HG03442 (cell line): ENCODE results near the gene PDPK1.
"Not testable (repeated sequence)": the region's sequence is repeated elsewhere in the genome, so short reads cannot be mapped to it uniquely, and the experiment has no call there.

Experiments
- ATAC-seq: cut with Tn5 transposase; IDR thresholded peaks from one replicate; pipeline ENCODE4 v1.9.1; 2021; ENCODE audit warnings: mild to moderate bottlenecking, moderate library complexity; ENCODE audit not compliant: unreplicated experiment

The PDPK1 gene

GRCh38 chr16:2520784-2521531 lies 16.9 kb upstream of the PDPK1 start:
- no peak for ATAC-seq

- no peak for ATAC-seq
These were observed 14.0 kb upstream of the PDPK1 start for GRCh38 chr16:2523801-2524231.

DNA sequence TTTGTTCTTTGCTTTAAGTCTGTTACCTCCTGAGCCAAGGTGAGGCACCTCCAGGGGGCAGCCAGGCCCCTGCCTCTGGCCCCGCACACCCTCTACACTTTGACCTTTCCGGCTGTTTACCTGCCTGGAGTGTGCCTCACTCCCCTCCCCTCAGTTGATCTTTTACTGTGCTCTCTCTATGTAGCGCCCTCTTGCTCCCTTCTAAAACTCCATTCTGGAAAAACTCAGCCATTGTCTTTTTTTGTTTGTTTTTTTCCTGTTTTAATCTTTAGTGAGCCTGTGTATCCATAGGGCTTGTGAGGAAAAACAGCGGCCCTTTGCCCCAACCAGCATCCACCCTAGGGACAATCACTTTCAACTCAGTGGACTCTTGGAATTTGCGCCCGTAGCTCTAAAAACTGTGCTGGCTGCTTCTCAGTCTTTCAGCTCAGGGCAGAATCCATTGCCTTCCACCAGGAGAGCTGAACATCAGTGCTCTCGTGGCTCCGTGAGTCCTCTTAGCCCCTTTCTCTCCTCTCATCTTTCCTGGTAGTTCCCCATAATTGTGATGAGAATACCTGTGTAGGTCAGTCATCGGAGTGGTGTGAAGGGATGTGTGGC lies 13.4 kb upstream of the PDPK1 start:
- no peak for ATAC-seq

- no peak for ATAC-seq
These were observed 11.7 kb upstream of the PDPK1 start for GRCh38 chr16:2526135-2526534.

- ATAC-seq: no peak
These were observed 10.6 kb upstream of the PDPK1 start for GRCh38 chr16:2527071-2527783.

GRCh38 chr16:2527784-2528100 lies 10.1 kb upstream of the PDPK1 start:
- no peak for ATAC-seq

GRCh38 chr16:2528161-2529060 lies 9.4 kb upstream of the PDPK1 start:
- ATAC-seq: no peak

GRCh38 chr16:2529061-2529931 lies 8.5 kb upstream of the PDPK1 start:
- no peak for ATAC-seq

GRCh38 chr16:2529961-2530628 lies 7.7 kb upstream of the PDPK1 start:
- ATAC-seq: no peak

DNA sequence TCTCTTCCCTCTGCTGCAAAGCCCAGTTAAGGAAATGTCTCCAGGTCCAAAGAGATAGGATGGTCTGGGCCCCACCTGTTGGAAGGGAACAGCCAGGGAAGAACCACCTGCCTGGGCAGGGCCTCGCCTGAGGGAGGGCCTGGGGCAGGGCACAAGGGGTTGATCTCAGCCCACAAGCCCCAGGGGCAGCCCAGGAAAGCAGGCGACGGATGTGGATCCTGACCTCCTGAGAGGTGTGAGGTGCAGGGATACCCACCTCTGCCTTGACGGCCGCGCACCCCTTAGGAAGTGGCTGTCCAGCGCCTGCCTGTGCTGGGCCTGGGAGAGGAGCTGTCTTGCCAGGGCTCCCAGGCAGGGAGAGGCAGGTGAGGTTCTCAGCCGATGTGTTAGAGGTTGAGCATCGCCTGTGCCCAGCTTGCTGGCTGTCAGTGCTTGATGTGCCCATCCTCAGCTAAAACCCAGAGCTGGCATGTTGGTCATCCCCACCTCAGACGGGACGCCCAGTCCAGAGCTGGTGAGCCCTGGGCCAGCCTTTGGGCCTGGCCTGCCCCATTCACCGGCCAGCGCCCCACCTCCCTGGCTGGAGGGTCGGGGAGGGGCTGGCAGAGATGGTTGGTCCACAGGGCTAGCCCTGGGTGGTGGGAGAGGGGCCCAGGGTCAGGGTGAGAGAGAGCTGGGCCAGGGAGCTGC lies 7.0 kb upstream of the PDPK1 start:
- ATAC-seq: no peak

GRCh38 chr16:2531371-2531695 lies 6.5 kb upstream of the PDPK1 start, which contains the start of gene CEMP1:
Gene CEMP1, minus strand, starts transcription at chr16:2531408. Its CDS starts 335 bp downstream, at chr16:2531073.
- no peak for ATAC-seq

DNA sequence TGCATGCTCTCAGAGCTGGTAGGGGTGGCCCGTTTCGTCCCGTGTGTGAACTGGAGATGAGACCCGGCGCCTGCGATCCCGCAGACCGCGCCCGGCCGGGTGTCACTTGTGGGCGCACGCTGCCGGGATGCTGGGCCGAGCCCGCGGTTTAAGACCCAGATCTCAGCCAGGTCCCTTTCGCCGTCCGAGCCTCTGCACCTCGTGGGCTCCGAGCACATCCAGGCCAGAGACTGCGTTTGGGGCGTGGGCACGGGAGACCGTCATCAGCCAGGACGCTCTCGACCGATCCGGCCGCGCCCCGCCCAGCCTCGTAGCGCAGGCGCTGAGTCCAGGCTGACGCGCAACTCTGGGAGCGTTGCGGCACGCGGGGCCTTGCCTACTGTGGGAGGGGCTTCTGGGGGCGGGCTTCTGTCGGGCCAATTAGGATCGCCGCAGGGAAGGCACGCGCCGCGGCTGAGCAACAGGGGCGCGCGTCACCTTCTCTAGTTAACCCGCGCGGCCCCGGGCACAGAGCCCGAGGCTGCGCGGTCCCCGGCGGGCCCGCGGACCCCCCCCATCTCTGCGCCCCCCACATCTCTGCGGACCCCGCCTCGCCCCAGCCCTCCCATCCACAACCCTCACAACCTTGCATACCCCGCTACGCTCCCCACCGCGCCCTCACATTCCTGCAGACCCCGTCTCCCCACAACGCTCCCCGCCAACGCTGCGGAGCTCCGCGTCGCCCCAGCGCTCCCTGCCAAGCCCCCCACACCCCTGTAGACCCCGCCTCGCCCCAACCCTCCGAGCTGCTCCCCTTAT lies 5.9 kb upstream of the PDPK1 start:
- peak; percentile 80 for ATAC-seq

- no peak for ATAC-seq
These were observed 5.2 kb upstream of the PDPK1 start for GRCh38 chr16:2532494-2533141.

- not testable (repeated sequence) for ATAC-seq
These were observed 4.6 kb upstream of the PDPK1 start for GRCh38 chr16:2533142-2533755.

- ATAC-seq: no peak
These were observed 3.9 kb upstream of the PDPK1 start for GRCh38 chr16:2533912-2534311.

DNA sequence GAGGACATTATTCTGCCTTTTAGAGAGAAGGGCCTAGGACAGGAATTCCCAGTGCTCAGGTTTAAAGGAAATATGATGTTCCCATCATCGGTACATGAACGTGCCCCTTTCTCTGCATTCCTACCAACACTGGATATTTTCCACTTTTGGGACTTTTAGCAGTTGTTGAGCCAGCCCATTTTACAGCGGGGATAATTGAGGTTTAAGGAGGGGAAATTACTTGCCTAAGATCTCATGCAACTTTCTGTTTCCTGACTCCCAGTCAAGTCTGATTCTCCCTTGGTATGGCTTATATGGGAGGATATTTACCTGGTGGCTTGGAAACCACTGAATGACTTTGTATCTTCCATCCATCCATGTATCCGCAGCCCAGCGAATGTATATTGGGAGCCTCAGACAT lies 3.5 kb upstream of the PDPK1 start:
- ATAC-seq: not testable (repeated sequence)

- no peak for ATAC-seq
These were observed 2.2 kb upstream of the PDPK1 start for GRCh38 chr16:2535625-2536013.
